ENCODE results near the gene ATAD3C. TPM values are rescaled to one million over a fixed set of nuclear protein-coding genes. Genes with fewer than 3 reads are reported as not detected.

ATAD3C gene
- total RNA-seq, 1 donor from 2014 or later = 0.62 TPM

- H3K4me1 Mint-ChIP-seq (ENCODE audit: low read depth) = no peaks in the 10 kb centered on the region
Observed at GRCh38 chr1:1429671-1430073, 19.8 kb upstream of the ATAD3C start.

GRCh38 chr1:1430114-1430982, 19.1 kb upstream of the ATAD3C start:
- Mint-ChIP-seq H3K36me3 (ENCODE audit: low read depth) (no peaks in the 10 kb centered on the region), H3K4me3 (ENCODE audit: low read depth) (no peak overlapping the region), H3K4me1 (ENCODE audit: low read depth) (peaks cover 2% of the 10 kb centered on the region), H3K9me3 (no peaks in the 10 kb centered on the region), H3K27ac (no peak overlapping the region), H3K27me3 (ENCODE audit: low read depth) (peaks cover 19% of the 10 kb centered on the region)
- intact Hi-C loops (cut with micrococcal nuclease) = no loop called here
- DNase-seq (ENCODE audit: low spot score) = no peak

More at GRCh38 chr1:1429671-1430073, 19.8 kb upstream of the ATAD3C start:
- H3K4me3 Mint-ChIP-seq (ENCODE audit: low read depth) = no peak overlapping the region
- no peaks in the 10 kb centered on the region for H3K9me3 Mint-ChIP-seq
- intact Hi-C loops (cut with micrococcal nuclease) = no loop called here
- DNase-seq (ENCODE audit: low spot score) = no peak
- H3K36me3 Mint-ChIP-seq (ENCODE audit: low read depth) = no peaks in the 10 kb centered on the region
- peaks cover 20% of the 10 kb centered on the region for H3K27me3 Mint-ChIP-seq (ENCODE audit: low read depth)
- H3K27ac Mint-ChIP-seq = no peak overlapping the region

GRCh38 chr1:1430992-1431844, 18.3 kb upstream of the ATAD3C start:
- DNase-seq (ENCODE audit: low spot score) = no peak
- intact Hi-C loops (cut with micrococcal nuclease) = no loop called here
- H3K27ac Mint-ChIP-seq = no peak overlapping the region
- no peaks in the 10 kb centered on the region for H3K36me3 Mint-ChIP-seq (ENCODE audit: low read depth)
- H3K27me3 Mint-ChIP-seq (ENCODE audit: low read depth) = peaks cover 17% of the 10 kb centered on the region
- H3K4me3 Mint-ChIP-seq (ENCODE audit: low read depth) = no peak overlapping the region
- peaks cover 2% of the 10 kb centered on the region for H3K4me1 Mint-ChIP-seq (ENCODE audit: low read depth)
- no peaks in the 10 kb centered on the region for H3K9me3 Mint-ChIP-seq

- intact Hi-C loops (cut with micrococcal nuclease) = no loop called here
- H3K27me3 Mint-ChIP-seq (ENCODE audit: low read depth) = peaks cover 20% of the 10 kb centered on the region
- H3K27ac Mint-ChIP-seq = no peak overlapping the region
Observed at GRCh38 chr1:1431845-1432273, 17.6 kb upstream of the ATAD3C start.

GRCh38 chr1:1432274-1432950, 17.1 kb upstream of the ATAD3C start:
- Mint-ChIP-seq H3K9me3 (no peaks in the 10 kb centered on the region), H3K4me1 (ENCODE audit: low read depth) (peaks cover 2% of the 10 kb centered on the region), H3K27me3 (ENCODE audit: low read depth) (peaks cover 20% of the 10 kb centered on the region), H3K36me3 (ENCODE audit: low read depth) (no peaks in the 10 kb centered on the region), H3K27ac (no peak overlapping the region), H3K4me3 (ENCODE audit: low read depth) (no peak overlapping the region)
- intact Hi-C loops (cut with micrococcal nuclease) = no loop called here
- no peak for DNase-seq (ENCODE audit: low spot score)

More at GRCh38 chr1:1431845-1432273, 17.6 kb upstream of the ATAD3C start:
- no peaks in the 10 kb centered on the region for H3K9me3 Mint-ChIP-seq
- H3K4me1 Mint-ChIP-seq (ENCODE audit: low read depth) = peaks cover 2% of the 10 kb centered on the region
- no peak for DNase-seq (ENCODE audit: low spot score)
- H3K36me3 Mint-ChIP-seq (ENCODE audit: low read depth) = no peaks in the 10 kb centered on the region
- H3K4me3 Mint-ChIP-seq (ENCODE audit: low read depth) = no peak overlapping the region

- no peak for DNase-seq (ENCODE audit: low spot score)
- H3K4me3 Mint-ChIP-seq (ENCODE audit: low read depth) = no peak overlapping the region
- no peak overlapping the region for H3K27ac Mint-ChIP-seq
- peaks cover 2% of the 10 kb centered on the region for H3K4me1 Mint-ChIP-seq (ENCODE audit: low read depth)
- intact Hi-C loops (cut with micrococcal nuclease) = no loop called here
- H3K36me3 Mint-ChIP-seq (ENCODE audit: low read depth) = no peaks in the 10 kb centered on the region
- H3K9me3 Mint-ChIP-seq = no peaks in the 10 kb centered on the region
- H3K27me3 Mint-ChIP-seq (ENCODE audit: low read depth) = peaks cover 20% of the 10 kb centered on the region
Observed at GRCh38 chr1:1432951-1433803, 16.3 kb upstream of the ATAD3C start.

- no peaks in the 10 kb centered on the region for H3K9me3 Mint-ChIP-seq
- no peak overlapping the region for H3K27ac Mint-ChIP-seq
- DNase-seq (ENCODE audit: low spot score) = no peak
- intact Hi-C loops (cut with micrococcal nuclease) = no loop called here
- H3K4me1 Mint-ChIP-seq (ENCODE audit: low read depth) = peaks cover 2% of the 10 kb centered on the region
- no peak overlapping the region for H3K4me3 Mint-ChIP-seq (ENCODE audit: low read depth)
- H3K27me3 Mint-ChIP-seq (ENCODE audit: low read depth) = peaks cover 15% of the 10 kb centered on the region
- H3K36me3 Mint-ChIP-seq (ENCODE audit: low read depth) = no peaks in the 10 kb centered on the region
Observed at GRCh38 chr1:1433804-1434130, 15.7 kb upstream of the ATAD3C start.

- Mint-ChIP-seq H3K4me3 (ENCODE audit: low read depth) (no peak overlapping the region), H3K9me3 (no peaks in the 10 kb centered on the region)
- DNase-seq (ENCODE audit: low spot score) = no peak
Observed at GRCh38 chr1:1434131-1434823, 15.2 kb upstream of the ATAD3C start.

GRCh38 chr1:1434824-1435105, 14.7 kb upstream of the ATAD3C start:
- peaks cover 2% of the 10 kb centered on the region for H3K4me1 Mint-ChIP-seq (ENCODE audit: low read depth)
- intact Hi-C loops (cut with micrococcal nuclease) = no loop called here

More at GRCh38 chr1:1434131-1434823, 15.2 kb upstream of the ATAD3C start:
- peaks cover 2% of the 10 kb centered on the region for H3K4me1 Mint-ChIP-seq (ENCODE audit: low read depth)
- H3K27ac Mint-ChIP-seq = no peak overlapping the region
- H3K27me3 Mint-ChIP-seq (ENCODE audit: low read depth) = peaks cover 15% of the 10 kb centered on the region
- intact Hi-C loops (cut with micrococcal nuclease) = no loop called here
- no peaks in the 10 kb centered on the region for H3K36me3 Mint-ChIP-seq (ENCODE audit: low read depth)

GRCh38 chr1:1435106-1435903, 14.2 kb upstream of the ATAD3C start, which contains the start of gene VWA1:
TSS of gene VWA1 (plus strand) at chr1:1435690. CDS start at chr1:1435749, 59 bp downstream.
- DNase-seq (ENCODE audit: low spot score) = peak; percentile 68
- Mint-ChIP-seq H3K9me3 (no peaks in the 10 kb centered on the region), H3K27me3 (ENCODE audit: low read depth) (peaks cover 7% of the 10 kb centered on the region), H3K27ac (no peak within 1 kb of the TSS), H3K36me3 (ENCODE audit: low read depth) (no peaks in the 10 kb centered on the region), H3K4me1 (ENCODE audit: low read depth) (peaks cover 2% of the 10 kb centered on the region), H3K4me3 (ENCODE audit: low read depth) (peak within 1 kb of the TSS; percentile 51)
- intact Hi-C loops (cut with micrococcal nuclease) = no loop called here

More at GRCh38 chr1:1434824-1435105, 14.7 kb upstream of the ATAD3C start:
- Mint-ChIP-seq H3K27me3 (ENCODE audit: low read depth) (peaks cover 11% of the 10 kb centered on the region), H3K36me3 (ENCODE audit: low read depth) (no peaks in the 10 kb centered on the region), H3K4me3 (ENCODE audit: low read depth) (no peak overlapping the region), H3K9me3 (no peaks in the 10 kb centered on the region), H3K27ac (no peak overlapping the region)
- DNase-seq (ENCODE audit: low spot score) = no peak

Measured in activated T-helper 2 cell treated with anti-CD3 and anti-CD28 coated beads, Interferon-gamma antibody, Interleukin-2, Interleukin-4, amounts not matched to agents 10 μg/mL and 5 μg/mL and 100 μg/mL, durations not matched to agents 14 hours and 24 hours and 36 hours (primary cell).